HPDE6-E6E7 (cell line): Measurements from ENCODE around the gene CDH23.

ENCODE experiments used
- DNase-seq: peaks from one replicate; pipeline ENCODE4 v3.0.0; 2011; ENCODE audit warnings: missing footprints; ENCODE audit errors: extremely low spot score

The CDH23 gene

GRCh38 chr10:71483885-71484751, 87.4 kb downstream of the CDH23 start:
- DNase-seq: no peak

DNA sequence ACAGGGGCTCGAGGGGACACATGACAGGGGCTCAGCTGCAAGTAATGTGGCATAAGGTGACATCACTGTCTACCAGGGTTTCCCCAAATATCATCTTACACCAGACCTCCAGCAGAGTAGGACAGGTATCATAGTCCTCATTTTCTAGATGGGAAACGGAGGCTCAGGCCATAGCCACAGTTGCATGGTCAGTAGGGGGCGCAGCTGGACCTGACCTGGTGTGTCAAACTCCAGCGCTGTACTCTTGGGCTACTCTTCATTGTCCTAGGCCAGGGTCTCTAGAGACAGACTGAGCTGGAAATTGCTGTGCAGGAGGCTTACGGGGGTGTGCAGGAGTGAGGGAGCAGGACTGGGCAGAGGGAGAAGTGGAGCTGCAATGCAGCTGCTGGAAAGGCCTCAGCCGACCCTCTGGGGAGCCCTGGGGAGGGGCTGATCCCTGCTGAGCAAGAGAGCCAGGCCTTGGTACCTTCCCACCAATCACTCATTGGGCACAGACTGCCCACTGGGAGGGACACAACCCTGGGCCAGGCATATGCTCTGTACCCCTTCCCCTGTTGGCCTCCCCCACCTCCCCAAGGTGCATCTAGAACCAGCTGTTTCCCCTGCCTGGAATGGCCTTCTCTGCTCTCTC, 89.9 kb downstream of the CDH23 start:
- DNase-seq: no peak

DNA sequence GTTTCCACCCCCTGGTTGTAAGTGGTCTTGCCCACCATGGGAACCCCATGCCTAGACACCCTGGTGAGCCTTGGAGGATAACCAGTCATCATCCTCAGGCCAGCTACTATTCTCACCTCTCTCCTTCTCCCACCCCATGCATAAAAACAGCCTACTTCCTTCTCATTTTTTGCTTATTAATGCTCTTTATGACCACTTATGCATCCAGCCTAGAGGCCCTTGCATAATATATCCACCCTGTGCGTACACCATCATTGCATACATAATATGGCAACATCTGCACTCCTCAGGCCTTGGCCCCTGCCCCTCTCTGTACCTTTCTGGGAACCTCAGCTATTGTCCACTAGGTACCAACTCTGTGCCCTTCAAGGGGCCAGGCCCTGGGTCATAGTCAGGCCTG, 91.0 kb downstream of the CDH23 start:
- no peak for DNase-seq

- no peak for DNase-seq
Measured at GRCh38 chr10:71489077-71489476, 92.4 kb downstream of the CDH23 start.

GRCh38 chr10:71492872-71493271, 96.2 kb downstream of the CDH23 start:
- no peak for DNase-seq

DNA sequence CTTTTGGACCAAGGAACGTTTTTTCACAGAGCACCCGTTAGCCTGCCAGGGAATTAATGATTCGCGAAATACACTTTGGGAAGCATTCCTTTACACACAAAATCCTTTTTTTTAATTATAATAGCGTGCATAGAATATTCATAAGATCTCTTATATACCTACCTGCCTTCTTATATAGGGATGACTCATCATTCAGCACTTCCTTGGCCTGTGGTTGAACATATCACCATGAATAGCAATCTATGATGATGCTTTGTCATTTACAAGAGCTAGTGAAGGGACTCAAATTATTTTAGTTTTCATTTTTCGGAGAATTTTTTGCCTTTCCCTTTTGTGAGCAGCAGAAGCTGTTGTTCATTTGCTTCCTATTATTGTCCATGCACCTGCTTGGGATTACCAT, 97.0 kb downstream of the CDH23 start:
- no peak for DNase-seq

GRCh38 chr10:71494476-71494875, 97.8 kb downstream of the CDH23 start:
- no peak for DNase-seq

GRCh38 chr10:71494980-71495381, 98.3 kb downstream of the CDH23 start:
- DNase-seq: no peak

DNA sequence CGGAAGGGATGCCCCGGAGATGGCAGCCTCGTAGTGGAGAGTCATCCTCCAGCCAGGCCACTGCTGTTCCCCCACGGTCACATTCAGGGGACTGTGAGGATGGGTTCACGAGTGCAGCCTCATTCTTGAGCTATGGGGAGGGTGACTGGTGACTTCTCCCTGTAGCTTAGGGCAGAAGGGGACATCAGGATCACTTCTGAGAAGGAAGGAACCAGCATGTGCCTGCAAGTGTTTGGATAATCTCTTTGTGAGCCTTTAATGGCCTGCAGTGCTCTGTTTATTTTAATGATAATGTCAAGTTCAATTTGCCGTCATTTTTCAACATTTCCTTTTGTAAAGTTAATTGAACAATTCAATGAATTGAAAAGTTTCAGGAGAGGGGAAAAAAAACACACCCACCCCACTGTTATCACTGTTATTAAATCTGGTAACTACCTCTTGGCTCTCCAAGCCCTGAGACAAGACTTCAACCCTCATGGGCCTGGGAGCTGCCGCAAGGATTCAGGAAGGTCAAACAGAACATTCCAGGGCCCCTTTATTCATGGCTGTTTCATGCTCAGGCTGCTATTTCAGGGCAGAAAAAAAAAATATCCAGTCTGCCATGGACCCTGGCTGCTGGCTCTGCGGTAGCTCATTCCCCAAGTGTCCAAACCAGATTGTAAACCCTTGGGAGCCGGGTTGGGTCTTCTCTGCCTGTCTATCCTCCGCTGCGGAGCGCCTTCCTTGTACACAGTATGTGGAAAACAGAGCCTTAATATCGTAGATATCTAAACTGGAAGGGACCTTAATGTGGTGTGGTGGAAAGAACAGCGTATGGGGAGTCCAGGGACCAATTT, 100.4 kb downstream of the CDH23 start:
- no peak for DNase-seq

DNA sequence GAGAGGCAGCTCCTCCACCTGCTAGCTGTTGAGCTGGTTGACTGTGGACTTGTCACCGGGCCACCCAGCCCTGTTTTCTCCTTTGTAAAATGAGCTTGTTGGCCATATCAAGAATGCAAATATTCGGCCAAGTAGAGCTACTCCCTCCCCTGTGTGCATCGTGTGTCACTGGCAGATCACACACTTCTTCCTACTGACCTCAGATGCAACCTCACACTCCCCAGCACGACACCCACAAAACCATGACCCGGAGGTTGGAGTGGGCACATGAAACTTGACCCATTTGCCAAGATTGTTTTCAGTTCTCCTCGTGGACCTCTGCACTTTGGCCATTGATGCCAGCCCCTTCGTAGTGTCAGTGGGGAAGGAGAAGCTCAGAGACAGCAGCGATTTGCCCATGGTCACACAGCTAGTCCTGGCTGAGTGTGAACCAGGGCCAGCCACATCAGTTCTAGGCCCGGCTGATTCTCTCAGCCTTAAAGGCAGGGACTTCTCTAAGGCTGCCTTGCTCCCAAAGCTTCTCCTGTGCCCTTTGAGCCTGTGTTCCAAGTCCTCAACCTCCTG, 101.1 kb downstream of the CDH23 start:
- no peak for DNase-seq

DNA sequence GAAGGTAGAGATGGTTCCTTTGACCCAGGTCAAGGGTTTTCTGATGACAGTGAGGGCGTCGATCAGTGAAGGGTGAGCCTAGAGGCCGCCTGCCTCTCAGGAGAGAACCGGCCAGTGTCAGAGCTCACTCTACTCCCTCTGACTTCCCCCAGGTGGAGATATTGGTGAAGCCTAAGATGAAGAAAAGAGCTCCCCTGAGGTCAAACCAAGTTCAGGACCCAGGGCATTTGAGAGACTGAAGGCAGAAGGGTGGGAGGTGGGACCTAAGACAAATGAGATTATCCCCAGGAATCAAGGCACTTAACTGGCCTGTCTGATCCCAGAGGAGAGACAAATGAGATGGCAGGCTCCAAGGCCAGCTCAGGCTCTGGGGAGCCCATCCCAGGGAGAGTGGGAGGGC, 104.7 kb downstream of the CDH23 start:
- DNase-seq: no peak

GRCh38 chr10:71502190-71502589, 105.5 kb downstream of the CDH23 start:
- DNase-seq: no peak

DNA sequence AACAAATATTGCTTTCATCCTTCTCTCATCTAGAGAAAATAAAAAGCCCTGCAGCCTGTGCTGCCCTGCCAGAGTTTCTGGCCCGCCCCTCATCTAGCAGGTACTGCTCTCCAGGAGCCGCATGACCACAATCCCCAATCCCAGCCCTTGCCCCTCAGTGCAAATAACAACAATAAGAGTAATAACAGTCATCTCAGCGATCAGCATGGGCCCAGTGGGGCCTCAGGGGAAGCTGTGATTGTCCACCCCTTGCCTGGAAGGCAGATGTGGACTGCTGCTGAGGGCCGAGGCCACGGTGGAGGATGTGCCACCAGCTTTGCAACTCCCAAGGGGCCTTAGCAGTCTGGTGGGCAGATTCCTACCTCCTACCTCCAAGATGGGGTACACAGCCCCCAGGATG, 106.1 kb downstream of the CDH23 start:
- no peak for DNase-seq

DNA sequence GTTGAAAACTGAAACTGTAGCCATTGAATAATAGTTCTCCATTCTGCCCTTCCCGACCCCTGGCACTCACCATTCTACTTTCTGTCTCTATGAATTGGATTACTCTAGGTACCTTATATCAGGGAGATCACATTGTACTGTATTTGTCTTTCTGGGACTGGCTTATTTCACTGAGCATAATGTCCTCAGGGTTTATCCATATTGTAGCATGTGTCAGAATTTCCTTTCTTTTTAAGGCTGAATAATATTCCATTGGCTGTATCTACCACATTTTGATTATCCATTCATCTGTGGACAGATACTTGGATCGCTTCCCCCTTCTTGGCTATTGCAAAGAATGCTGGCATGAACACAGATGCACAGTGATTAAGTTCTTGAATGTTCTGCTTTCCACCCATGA, 107.4 kb downstream of the CDH23 start:
- DNase-seq: no peak

GRCh38 chr10:71504570-71504969, 107.8 kb downstream of the CDH23 start:
- DNase-seq: no peak

DNA sequence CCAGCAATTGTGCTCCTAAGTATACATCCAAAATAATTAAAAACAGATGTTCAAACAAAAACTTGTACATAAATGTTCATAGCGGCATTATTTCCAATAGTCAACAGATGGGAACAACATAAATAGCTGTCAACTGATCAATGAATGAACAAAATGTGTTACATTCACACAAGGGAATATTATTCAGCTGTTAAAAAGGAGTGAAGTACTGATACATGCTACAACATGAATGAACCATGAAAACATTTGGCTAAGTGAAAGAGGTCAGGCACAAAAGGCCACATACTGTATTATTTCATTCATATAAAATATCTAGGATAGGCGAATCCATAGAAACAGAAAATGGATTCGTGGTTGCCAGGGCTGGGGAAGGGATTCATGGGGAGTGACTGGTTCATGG, 109.1 kb downstream of the CDH23 start:
- no peak for DNase-seq

DNA sequence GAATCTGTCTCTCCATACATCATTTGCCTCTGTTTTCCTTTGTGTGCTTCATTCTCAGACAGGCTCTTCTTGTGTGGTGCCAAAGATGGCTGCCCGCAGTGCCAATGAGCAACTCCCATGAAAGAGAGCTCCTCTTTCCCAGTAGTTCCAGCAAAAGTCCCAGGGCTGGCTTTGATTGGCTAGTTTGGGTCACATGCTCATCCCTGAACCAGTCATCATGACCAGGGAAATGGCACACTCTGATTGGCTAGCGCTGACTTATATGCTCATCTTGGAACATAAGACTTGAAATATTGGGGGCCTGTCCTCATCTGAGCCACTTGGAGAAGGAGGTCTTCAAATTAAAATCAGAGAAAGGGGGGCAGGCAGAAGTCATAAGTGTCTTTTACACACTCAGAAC, 112.7 kb downstream of the CDH23 start:
- DNase-seq: no peak

DNA sequence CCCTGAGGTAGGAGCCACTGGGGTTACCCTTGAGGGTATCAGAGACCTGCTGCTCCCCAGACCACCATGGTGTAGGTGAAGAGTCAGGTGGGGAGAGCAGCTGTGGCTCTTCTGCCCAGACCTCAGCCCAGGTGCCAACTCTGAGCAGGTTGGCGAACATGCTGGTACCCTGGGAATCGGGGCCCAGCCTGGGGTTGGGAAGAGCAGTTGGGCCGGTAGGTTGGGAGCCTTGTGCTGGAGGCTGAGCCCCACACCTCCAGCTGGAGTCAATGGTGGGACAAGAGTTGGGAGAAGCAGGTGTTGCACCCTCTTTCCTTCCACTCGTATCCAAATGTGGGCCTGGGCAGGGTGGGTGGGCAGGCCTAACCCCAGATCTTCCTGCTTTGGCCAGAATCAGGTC, 114.5 kb downstream of the CDH23 start:
- no peak for DNase-seq

DNA sequence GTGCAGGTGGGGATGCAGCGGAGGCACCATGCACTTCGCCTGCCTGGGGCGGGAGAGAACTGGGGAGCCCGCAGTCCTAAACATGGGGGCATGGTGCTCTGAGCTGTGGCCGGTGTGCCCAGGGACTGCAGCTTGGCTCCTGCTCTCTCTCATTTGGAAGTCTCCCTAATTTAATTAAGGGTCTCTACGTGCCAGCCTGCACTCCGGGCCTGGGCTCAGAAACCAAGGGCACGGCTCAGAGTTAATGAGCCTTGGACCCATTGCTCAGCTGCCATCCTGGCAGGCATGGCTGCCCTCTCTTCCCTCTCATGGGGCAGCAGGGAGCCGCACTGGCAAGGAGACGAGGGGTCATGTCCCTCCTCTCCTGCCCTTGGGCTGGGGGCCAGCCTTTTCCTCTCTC, 115.6 kb downstream of the CDH23 start:
- DNase-seq: no peak

GRCh38 chr10:71512761-71513539, 116.2 kb downstream of the CDH23 start:
- peak; percentile 13 for DNase-seq

DNA sequence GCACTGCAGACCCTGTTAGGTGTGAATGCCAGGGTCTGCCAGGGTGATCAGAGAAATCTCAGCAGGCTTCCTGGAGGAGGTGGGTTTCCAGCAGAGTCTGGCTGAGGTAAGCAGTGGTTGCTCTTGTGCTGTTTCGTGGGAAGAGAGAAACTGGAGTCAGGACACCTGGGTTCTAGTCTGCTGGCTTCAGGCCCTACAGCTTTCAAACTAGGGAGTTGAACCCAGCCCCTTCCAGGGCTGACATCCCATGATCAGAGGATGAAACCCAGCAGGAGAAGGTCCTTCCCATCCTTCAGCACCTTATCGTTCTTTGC, 116.8 kb downstream of the CDH23 start:
- DNase-seq: no peak

GRCh38 chr10:71513936-71514335, 117.2 kb downstream of the CDH23 start:
- no peak for DNase-seq
